22Rv1 (cell line): ENCODE results near the gene ABCB10.
"Not testable (repeated sequence)": the region's sequence is repeated elsewhere in the genome, so short reads cannot be mapped to it uniquely, and the experiment has no call there.

Source experiments
- H3K27ac ChIP-seq: fragments of 450-650 bp; 2 replicates; pipeline ENCODE4 v1.5.1; 2017
- CTCF ChIP-seq: fragments of 450-650 bp; IDR thresholded peaks from 2 replicates; pipeline ENCODE4 v1.5.1; 2017; ENCODE audit warnings: mild to moderate bottlenecking
- ZFX ChIP-seq: fragments of 450-650 bp; IDR thresholded peaks from 2 replicates; pipeline ENCODE4 v1.6.1; 2017; ENCODE audit warnings: antibody characterized with exemption, borderline replicate concordance

Gene ABCB10

GRCh38 chr1:229482511-229482910 lies 76.0 kb downstream of the ABCB10 start:
- TF ChIP-seq ZFX (no peak), CTCF (no peak)
- H3K27ac ChIP-seq, result no peak overlapping the region

GRCh38 chr1:229480495-229480894 lies 78.0 kb downstream of the ABCB10 start:
- H3K27ac ChIP-seq, result no peak overlapping the region
- no peak for TF ChIP-seq ZFX
- TF ChIP-seq CTCF, result no peak

- TF ChIP-seq ZFX, result no peak
- no peak for TF ChIP-seq CTCF
- no peak overlapping the region for H3K27ac ChIP-seq
Observed at GRCh38 chr1:229479660-229480399, 78.7 kb downstream of the ABCB10 start.

GRCh38 chr1:229478852-229479251 lies 79.7 kb downstream of the ABCB10 start:
- no peak overlapping the region for H3K27ac ChIP-seq
- no peak for TF ChIP-seq CTCF
- no peak for TF ChIP-seq ZFX

GRCh38 chr1:229475859-229476258 lies 82.6 kb downstream of the ABCB10 start:
- H3K27ac ChIP-seq, result not testable (repeated sequence)

GRCh38 chr1:229474509-229474908 lies 84.0 kb downstream of the ABCB10 start:
- H3K27ac ChIP-seq, result no peak overlapping the region
- TF ChIP-seq CTCF, result no peak
- TF ChIP-seq ZFX, result no peak

- no peak for TF ChIP-seq ZFX
- no peak overlapping the region for H3K27ac ChIP-seq
Observed at GRCh38 chr1:229471175-229471574, 87.3 kb downstream of the ABCB10 start.

GRCh38 chr1:229470406-229471043 lies 88.0 kb downstream of the ABCB10 start:
- TF ChIP-seq ZFX (no peak), CTCF (no peak)
- H3K27ac ChIP-seq, result no peak overlapping the region
